Ascending aorta (tissue), 2 donors: ENCODE measurements around the gene HIC2. TPM values are rescaled to one million over a fixed set of nuclear protein-coding genes. Genes with fewer than 3 reads are reported as not detected.

Experiments used
- DNase-seq, 2 donors: peaks; one replicate each; pipeline ENCODE4 v3.0.0-alpha.2; 2019; ENCODE audit warnings: low spot score in 2 of 2
- H3K27ac ChIP-seq, 2 donors: fragments of 200-600 bp; sonication (generic); one replicate each; pipeline ENCODE4 v1.5.1; 2016 to 2017; ENCODE audit warnings: mild to moderate bottlenecking in 1 of 2
- H3K27me3 ChIP-seq: fragments of 200-600 bp; sonication (generic); one replicate; pipeline ENCODE4 v1.5.1; 2017
- H3K36me3 ChIP-seq, 2 donors: fragments of 200-600 bp; sonication (generic); one replicate each; pipeline ENCODE4 v1.5.1; 2016
- H3K4me1 ChIP-seq, 2 donors: fragments of 200-600 bp; sonication (generic); one replicate each; pipeline ENCODE4 v1.5.1; 2016 to 2017; ENCODE audit warnings: mild to moderate bottlenecking in 1 of 2
- H3K4me3 ChIP-seq, 2 donors: fragments of 200-600 bp; sonication (generic); one replicate each; pipeline ENCODE4 v1.5.1; 2016 to 2017; ENCODE audit warnings: mild to moderate bottlenecking in 1 of 2
- H3K9me3 ChIP-seq, 2 donors: fragments of 200-600 bp; sonication (generic); one replicate each; pipeline ENCODE4 v1.5.1; 2016
- intact Hi-C: fragments of 100-400 bp; cut with DNase I; formaldehyde crosslinking; loops from one replicate; pipeline ENCODE4 v1.15.1; 2023
- total RNA-seq: library from RNA; depleted of rRNA; stranded (reverse); fragments of >200 nt; gene quantifications from one replicate; pipeline ENCODE4 v1.1.0, GENCODE V29; 2016
- TF ChIP-seq, protein P1 (sequence below), 3 experiments: fragments of 200-600 bp in 2 of 3; fragments of 450-650 bp in 1 of 3; sonication (generic) in 2 of 3; IDR thresholded peaks; one replicate each; pipeline ENCODE4 v1.5.1; 2016 to 2019; ENCODE audit warnings: antibody characterized with exemption in 3 of 3, mild to moderate bottlenecking in 1 of 3, moderate library complexity in 1 of 3

The HIC2 gene
- total RNA-seq, 1 donor from 2014 or later, result 8.2 TPM

DNA sequence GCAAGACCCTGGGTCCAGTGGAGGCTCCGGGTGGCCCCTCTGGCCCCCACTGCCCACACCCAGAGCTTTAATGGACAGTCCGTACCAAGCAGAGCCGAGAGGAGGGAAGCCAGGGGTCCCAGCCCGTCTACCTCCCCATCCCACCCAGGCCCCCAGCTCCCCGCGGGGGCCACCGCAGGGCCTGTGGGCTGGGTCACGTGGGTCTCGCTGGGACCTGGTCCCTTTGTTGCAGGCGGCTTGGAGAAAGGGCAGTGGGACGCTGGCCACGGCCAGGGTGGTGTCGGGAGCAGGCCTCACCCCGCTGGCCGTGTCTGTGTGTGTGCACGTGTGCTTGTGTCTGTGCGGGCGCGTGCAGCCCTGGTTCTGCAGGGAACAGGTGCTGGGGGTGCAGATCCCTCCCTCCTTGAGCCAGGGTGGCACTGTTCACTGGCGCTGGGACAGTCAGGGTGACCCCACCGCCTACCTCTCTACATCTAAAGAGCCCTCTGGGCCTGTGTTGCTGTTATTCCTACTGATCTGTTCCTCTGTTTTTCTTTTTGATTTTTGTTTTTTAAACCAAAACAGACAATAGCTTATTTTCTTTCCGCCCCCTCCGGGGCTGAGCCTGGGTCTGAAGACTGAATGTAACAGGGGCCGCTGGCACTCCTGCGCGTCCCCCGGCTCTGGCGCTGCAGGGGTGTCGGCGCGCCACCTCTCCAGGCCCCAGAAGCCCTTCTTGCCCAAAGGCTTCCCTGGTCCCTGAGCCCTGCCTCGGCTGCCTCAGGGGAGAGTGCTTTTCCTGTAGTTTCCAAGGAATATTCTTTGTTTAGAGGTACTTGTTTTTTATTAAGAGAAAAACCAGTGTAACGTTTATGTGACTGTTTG, 29.9 kb downstream of the HIC2 start:
- intact Hi-C loops, result no loop called here
- Histone ChIP-seq H3K9me3 (no peaks in the 10 kb centered on the region), H3K27me3 (no peaks in the 10 kb centered on the region), H3K27ac (no peak overlapping the region), H3K4me3 (no peak overlapping the region), H3K4me1 (no peaks in the 10 kb centered on the region), H3K36me3 (peaks cover 35 to 46% of the 10 kb centered on the region in 2 donors)
- TF ChIP-seq, protein P1, sequence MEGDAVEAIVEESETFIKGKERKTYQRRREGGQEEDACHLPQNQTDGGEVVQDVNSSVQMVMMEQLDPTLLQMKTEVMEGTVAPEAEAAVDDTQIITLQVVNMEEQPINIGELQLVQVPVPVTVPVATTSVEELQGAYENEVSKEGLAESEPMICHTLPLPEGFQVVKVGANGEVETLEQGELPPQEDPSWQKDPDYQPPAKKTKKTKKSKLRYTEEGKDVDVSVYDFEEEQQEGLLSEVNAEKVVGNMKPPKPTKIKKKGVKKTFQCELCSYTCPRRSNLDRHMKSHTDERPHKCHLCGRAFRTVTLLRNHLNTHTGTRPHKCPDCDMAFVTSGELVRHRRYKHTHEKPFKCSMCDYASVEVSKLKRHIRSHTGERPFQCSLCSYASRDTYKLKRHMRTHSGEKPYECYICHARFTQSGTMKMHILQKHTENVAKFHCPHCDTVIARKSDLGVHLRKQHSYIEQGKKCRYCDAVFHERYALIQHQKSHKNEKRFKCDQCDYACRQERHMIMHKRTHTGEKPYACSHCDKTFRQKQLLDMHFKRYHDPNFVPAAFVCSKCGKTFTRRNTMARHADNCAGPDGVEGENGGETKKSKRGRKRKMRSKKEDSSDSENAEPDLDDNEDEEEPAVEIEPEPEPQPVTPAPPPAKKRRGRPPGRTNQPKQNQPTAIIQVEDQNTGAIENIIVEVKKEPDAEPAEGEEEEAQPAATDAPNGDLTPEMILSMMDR (IDR thresholded peaks at IDR 0.05), result no peak
- peak in 1 of 2 donors; percentile 43 for DNase-seq

DNA sequence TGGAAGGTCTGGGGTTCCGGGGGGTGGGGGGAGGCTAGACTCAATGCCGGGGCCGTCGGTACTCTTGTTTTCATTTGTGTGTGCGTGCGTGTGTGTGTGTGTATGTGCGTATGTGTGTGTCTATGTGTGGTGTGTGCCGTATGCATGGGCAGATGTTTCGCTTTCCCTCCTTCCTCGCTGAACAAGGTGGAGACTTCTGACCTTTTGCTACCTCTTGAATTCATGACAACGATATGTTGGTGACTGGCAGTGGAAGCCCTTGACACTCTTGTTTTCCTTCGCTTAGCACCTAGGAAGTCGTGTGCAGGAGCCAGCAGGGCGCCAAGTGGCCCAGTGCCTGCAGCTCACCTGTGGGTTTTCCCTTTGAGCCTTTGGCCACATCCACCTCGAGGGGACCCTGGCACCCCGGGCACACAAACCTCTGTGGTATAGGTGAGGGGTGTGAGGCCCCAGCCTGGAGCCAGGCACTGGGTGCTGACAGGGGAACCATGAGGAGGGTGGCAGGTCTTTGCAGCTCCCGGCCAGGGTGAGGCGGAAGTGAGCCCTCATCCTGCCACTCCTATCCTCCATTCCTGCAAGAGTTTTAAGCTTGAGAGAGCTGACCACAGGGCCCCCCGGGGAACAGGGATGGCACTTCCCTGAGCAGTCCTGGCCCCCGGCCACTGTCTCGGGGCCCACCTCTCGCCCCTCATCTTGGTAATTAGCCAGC, 30.7 kb downstream of the HIC2 start:
- no peak overlapping the region for H3K4me3 ChIP-seq
- TF ChIP-seq, protein P1 (IDR thresholded peaks at IDR 0.05), result no peak
- no peak overlapping the region for H3K27ac ChIP-seq
- no peaks in the 10 kb centered on the region for H3K9me3 ChIP-seq
- no peaks in the 10 kb centered on the region for H3K4me1 ChIP-seq
- no peak for DNase-seq
- H3K36me3 ChIP-seq, result peaks cover 35 to 46% of the 10 kb centered on the region in 2 donors
- intact Hi-C loops, result no loop called here
- H3K27me3 ChIP-seq, result no peaks in the 10 kb centered on the region

DNA sequence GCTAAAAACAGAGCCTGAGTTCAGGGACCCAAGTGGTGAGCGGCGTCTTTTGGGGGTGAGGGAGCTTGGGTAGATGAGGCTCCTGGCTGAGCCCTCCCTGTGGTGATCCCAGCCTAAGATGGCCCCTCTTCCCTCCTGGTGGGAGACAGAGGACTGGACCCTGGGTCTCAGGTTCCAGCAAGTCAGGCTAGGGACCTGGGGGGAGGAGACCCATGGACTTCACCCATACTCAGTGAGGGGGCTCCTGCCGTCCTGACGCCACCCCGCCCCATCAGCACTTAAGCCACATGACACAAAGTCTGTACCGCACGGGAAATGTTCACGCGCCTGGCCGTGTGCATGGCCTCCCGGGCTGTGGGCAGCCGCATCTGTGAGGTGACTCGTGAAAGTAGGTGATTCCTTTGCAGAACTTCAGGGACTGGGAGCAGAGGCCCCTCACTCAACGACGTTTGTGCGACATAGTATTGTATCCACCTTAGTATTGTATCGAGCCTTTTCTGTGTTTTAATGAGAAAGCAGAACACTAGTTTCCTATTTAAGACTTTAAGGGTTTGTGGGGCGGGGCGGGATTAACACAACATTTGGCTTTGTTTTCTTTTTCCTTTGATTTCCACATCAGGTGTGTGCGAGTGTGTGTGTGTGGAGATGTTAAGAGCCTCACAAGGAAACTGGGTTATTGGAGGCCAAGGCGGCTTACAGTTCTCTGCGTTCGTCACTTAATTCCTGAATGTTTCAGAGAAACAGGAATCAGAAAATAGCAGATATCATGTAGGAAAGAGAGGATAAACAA, 31.7 kb downstream of the HIC2 start:
- TF ChIP-seq, protein P1 (IDR thresholded peaks at IDR 0.05), result no peak
- Histone ChIP-seq H3K9me3 (no peaks in the 10 kb centered on the region), H3K27me3 (no peaks in the 10 kb centered on the region), H3K4me3 (no peak overlapping the region), H3K27ac (no peak overlapping the region), H3K36me3 (peaks cover 28 to 36% of the 10 kb centered on the region in 2 donors), H3K4me1 (no peaks in the 10 kb centered on the region)
- intact Hi-C loops, result no loop called here
- DNase-seq, result no peak

DNA sequence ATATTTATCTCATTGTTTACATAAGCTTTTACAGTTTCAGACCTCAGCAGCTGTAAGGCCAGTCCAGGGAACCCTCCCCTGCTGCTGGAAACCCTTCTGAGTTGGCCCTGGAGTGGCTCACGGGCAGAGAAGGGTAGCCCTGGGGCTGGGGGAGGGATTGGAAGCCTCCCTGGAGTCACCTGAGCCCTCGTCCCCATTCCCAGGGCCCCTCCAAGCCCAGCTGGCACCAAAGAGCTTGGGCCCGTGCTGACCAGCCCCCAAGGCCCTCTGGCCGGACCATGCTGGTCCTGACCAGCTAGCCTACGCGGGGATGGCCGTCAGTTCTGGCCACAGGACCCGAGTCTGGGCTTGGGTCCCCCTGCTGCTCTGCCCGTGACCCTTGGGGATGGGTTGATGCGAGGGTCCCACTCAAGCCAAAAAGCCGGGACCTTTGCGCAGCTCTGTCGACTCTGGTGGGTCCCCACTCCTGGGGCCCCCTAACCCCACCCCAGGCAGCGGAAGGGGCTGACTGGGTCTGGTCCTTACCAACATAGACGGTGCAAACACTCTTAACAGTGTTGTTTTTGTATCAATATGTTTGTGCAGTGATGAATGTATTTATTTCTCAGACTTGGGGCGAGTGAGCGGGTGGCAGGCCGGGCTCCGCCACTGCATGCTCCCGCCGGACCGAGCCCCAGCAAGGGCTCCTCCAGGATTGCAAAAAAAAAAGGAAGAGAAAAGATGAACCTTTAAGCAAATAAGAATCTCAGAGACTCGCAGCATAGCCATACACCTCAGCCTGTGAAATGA, 32.6 kb downstream of the HIC2 start:
- Histone ChIP-seq H3K4me3 (no peak overlapping the region), H3K27ac (no peak overlapping the region), H3K9me3 (no peaks in the 10 kb centered on the region), H3K4me1 (no peaks in the 10 kb centered on the region), H3K27me3 (no peaks in the 10 kb centered on the region), H3K36me3 (peaks cover 26 to 29% of the 10 kb centered on the region in 2 donors)
- intact Hi-C loops, result no loop called here
- DNase-seq, result peak in 1 of 2 donors; percentile 42
- TF ChIP-seq, protein P1 (IDR thresholded peaks at IDR 0.05), result no peak

DNA sequence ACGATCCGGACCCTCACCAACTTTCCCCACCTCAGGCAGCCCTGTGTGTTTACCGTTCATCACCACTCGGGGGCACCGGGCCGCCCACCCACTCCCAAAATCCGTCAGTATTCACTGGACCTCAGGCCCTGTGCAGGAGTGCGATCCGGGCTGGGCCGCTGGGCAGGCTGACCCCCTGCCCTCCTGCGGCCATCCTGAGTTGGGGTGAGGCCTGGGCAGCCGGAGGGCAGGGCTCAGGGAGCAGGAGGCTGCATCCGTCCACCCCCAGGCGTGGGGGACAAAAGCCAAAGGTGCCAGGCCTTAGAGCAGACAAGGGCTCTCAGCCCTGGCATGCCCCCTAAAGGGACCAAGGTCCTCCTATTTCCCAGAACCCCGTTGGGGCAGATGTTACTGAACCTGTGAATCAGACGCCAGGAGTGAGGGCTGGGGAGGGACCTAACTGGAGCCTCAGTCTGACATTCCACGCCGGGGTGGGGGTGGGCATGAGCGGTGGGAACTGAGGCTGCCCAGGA, 33.2 kb downstream of the HIC2 start:
- H3K4me1 ChIP-seq, result no peaks in the 10 kb centered on the region
- H3K36me3 ChIP-seq, result peaks cover 21 to 22% of the 10 kb centered on the region in 2 donors
- intact Hi-C loops, result no loop called here
- no peaks in the 10 kb centered on the region for H3K9me3 ChIP-seq
- DNase-seq, result peak in 1 of 2 donors; percentile 53
- H3K4me3 ChIP-seq, result no peak overlapping the region
- TF ChIP-seq, protein P1 (IDR thresholded peaks at IDR 0.05), result no peak
- no peaks in the 10 kb centered on the region for H3K27me3 ChIP-seq
- H3K27ac ChIP-seq, result no peak overlapping the region
